ENCODE data around the gene ZNF695.

Gene ZNF695

DNA sequence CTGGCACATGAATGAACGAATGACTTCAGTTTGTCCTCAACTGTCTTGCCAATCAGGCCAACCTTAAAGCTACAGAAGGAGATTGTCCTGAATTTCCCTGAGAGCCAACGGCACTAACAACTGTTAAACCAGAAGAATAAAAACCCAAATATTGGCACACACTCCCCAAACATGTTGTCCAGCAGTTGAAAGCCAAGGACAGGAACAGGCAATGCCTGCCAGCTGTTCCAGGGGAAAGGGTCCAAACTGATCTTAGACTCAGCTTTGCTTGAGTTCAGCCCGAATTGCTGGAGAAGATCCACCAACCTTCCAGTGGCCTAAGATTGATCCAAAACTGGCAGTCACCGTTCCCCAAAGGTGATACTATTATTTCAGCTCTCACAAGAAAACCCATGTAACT is 53.7 kb downstream of the ZNF695 start:
- no peak for DNase-seq

DNA sequence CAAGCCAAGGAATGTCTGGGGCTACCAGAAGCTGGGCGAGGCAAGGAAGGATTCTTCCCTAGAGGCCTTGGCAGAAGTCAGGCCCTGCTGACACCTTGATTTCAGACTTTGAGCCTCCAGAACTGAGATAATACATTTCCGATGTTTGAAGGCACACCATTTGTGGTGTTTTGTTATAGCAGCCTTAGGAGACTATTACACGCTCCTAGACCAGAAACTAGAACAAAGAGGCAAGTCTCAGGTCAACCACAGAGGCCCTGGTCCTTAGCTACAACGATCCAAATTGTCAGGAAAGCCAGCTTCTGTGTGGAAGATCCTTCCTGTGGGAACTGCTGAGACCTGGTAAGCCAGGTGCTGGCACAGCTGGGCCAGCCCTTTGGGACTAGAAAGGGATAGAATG is 56.4 kb downstream of the ZNF695 start:
- no peak for DNase-seq

DNA sequence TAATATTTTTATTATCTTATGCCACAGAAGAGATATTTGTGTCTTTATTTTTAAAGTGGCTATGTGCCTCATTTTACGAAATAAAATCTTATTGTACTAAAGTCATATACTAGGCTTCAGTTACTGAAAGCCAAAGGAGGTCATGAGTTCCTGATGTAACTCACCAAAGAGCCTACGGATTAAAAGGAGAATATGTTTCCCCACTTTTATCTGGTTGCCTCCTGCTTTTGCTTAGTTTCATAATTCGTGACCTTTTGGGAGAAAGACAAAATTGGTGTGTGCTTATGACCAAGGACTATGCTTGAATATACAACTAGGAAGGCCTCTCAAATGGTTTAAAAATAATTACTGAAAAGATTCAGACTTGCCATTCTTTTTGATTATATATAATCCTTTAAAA is 57.9 kb downstream of the ZNF695 start:
- no peak for DNase-seq

DNA sequence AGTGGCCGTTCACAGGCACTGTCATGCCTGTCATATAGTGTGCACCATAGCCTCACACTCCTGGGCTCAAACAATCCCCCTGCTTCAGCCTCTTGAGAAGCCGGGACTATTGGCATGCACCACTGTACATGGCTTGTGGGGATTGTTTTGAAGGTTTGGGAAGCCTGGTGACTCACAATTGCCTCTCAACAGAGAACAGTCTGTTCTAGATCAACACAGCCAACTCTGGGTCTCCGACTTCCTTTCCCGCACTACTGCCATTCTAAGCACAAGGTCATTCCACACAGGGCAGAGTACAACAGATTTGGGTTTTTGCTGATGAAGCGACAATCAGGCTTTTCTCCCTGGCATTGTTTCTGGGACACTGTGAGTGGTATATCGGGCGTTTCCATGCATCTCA is 60.6 kb downstream of the ZNF695 start:
- no peak for DNase-seq

DNA sequence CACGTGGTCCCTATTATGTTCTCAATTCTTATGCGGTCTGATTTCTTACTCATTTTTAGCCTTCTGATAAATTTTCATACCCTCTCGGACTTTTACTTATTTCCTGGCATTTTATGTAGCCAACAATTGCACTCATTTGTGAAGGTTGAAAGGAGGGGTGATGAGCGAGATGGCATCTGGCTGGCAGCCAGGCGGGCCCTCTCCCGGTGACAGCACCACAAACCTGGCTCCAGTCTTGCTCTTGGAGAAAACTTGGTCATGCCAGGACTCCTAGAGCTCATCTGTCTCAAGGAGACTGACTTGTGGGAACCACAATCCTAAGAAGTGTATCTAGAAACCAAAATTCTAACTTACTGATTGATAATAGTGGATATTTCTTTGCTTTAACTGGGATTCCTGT is 61.5 kb downstream of the ZNF695 start:
- DNase-seq, result no peak

Data from activated CD4-positive, alpha-beta T cell treated with anti-CD3 and anti-CD28 coated beads, Interleukin-2, amount 50 U/mL, for 16 hours (primary cell).